Cerebellar nuclear complex (tissue), 1 donor: ENCODE data around the gene NME7.
A peak's percentile ranks its signal among the peaks of the same experiment; 100 is the strongest.
"Not testable (repeated sequence)": the region's sequence is repeated elsewhere in the genome, so short reads cannot be mapped to it uniquely, and the experiment has no call there.

Experiments
- DNase-seq, 2 experiments: peaks; one replicate each; lab custom pipeline; 2025; lab: John Stamatoyannopoulos, UW

Gene NME7, protein sequence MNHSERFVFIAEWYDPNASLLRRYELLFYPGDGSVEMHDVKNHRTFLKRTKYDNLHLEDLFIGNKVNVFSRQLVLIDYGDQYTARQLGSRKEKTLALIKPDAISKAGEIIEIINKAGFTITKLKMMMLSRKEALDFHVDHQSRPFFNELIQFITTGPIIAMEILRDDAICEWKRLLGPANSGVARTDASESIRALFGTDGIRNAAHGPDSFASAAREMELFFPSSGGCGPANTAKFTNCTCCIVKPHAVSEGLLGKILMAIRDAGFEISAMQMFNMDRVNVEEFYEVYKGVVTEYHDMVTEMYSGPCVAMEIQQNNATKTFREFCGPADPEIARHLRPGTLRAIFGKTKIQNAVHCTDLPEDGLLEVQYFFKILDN

DNA sequence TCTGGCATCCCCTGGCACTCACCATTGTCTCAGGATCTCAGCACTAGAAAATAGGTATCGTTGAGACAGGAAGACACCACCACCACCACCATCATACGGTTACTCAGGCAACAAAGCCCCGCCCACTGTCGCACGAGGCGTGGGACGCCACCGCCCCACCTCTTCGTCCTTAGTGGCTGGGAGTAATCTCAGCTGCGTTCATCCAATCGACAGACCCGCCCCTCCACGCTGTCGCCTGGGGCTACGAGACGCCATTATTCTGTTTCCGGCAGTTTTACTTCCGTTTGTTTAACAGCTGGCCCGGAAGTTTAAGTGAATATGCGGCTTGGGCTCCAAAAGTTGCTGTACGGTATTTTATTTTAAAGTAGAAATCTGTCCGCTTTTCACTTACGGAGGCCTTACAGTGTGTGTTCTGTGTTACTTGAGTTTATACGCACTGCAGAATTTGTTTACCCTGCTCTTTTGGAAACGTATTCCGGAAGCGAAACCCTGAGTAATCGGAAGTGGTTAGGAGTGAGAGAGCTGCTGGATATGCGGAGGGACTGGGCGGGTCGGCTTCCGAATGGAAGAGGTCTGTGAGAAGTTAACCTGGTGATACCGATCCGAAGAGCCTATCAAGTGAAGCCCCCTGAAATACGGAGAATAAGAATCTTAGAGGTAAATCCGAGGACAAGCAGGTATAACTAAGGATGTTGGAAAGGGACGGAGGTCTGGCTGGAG lies at the start of gene NME7, which contains the start of gene BLZF1:
Gene NME7 (minus strand): TSS at position 112 of the 720 bp plus-strand sequence. CDS start 87 bp downstream, at position 25.
Gene BLZF1 (plus strand): TSS at position 510 of the 720 bp plus-strand sequence. CDS start 1,328 bp downstream, outside the sequence.
- peak; percentile 72 to 93 for DNase-seq

DNA sequence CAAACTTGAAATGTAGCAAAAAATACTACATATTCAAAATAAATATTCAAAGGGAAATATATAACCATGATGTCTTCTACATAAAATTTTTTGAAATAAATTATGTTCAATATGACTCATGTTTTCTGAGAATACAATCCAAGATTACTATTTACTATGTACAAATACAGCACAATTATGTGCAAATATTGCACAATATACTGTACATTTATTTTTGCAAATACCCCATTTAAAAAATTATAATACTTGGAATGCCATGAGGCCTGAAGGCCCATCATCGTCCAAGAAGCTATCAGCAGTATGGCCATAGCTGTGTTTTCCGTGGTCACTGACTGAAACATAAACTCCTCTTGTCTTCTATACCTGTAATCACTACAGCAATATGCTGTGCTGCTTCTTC lies 47.4 kb upstream of the NME7 start:
- DNase-seq: no peak

GRCh38 chr1:169408340-169408739 lies 40.7 kb upstream of the NME7 start:
- DNase-seq: not testable (repeated sequence)

DNA sequence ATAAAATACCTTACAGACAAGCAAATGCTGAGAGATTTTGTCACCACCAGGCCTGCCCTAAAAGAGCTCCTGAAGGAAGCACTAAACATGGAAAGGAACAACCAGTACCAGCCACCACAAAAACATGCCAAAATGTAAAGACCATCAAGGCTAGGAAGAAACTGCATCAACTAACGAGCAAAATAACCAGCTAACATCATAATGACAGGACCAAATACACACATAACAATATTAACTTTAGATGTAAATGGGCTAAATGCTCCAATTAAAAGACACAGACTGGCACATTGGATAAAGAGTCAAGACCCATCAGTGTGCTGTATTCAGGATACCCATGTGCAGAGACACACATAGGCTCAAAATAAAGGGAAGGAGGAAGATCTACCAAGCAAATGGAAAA lies 35.0 kb upstream of the NME7 start:
- DNase-seq: not testable (repeated sequence)

DNA sequence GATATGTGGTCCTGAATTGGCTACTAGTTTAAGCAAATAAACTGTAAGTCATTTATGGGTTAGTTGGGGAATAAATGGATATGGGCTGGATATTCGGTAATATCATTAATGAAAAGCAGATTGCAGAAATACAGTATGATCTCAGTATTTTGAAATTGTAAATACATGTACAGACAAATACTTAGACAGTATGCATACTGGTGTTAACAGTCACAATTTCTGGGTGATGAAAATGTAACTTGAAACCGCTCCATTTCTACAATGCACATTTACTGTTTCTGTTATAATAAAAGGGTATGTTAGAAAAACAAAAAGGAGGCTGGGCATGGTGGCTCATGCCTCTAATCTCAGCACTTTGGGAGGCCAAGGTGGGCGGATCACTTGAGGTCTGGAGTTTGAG lies 28.4 kb upstream of the NME7 start:
- no peak for DNase-seq

- no peak for DNase-seq
Measured at GRCh38 chr1:169392406-169392805, 24.8 kb upstream of the NME7 start.

GRCh38 chr1:169390303-169390702 lies 22.7 kb upstream of the NME7 start:
- no peak for DNase-seq

- no peak for DNase-seq
Measured at GRCh38 chr1:169387399-169387798, 19.8 kb upstream of the NME7 start.

DNA sequence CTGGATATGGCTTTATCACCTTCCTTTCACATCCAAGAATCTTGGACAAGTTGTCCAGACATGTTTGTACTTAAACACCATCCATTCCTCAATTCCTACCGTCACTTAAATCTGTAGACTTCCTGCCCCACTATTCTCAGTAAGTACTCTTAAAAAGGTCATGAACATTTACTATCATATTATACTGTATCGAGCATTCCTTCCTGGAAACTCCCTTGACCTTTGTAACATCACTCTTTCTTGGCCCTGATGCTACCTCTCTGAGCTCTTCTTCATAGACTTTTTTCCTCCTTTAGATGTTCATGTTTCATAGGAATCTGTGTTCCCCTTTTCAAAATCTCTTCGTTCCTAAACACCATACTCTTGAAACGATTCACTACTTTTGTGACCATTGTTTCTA lies 15.9 kb upstream of the NME7 start:
- DNase-seq: no peak

DNA sequence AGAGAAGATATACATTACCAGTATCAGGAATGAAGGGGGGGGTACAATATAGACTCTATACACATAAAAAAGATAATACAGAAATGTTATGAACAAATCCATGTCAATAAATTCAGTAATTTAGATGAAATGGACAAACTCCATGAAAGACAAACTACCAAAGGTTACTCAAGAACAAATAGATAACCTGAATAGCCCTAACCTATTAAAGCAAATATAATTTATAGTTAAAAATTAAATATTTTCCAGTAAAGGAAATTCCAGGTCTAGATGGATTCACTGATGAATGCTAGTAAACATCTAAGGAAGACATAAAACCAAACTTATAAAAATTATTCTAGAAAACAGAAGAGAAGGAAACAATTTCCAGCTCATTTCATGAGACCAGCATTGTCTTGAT lies 13.6 kb upstream of the NME7 start:
- DNase-seq: no peak

GRCh38 chr1:169371404-169371803 lies 3.8 kb upstream of the NME7 start:
- DNase-seq: no peak

DNA sequence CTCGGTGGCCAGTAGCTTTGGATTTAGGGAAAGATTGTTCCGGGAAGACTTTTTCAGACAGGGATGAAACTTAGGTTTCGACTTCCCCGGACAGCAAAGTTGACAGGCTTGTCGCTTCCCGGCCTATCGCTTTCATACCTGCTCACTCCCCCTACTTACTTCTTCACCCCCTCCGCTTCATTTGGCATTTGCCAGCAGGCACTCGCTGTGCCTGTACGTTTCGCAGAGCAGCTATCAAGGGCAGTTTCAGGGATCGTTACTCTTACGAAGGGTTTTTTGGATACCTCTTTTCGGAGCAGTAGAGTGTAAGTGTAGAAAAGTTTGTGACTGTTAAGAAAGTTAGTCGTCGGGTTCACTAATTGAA lies 791 bp upstream of the NME7 start:
- DNase-seq: no peak

GRCh38 chr1:169367096-169367685 lies 406 bp downstream of the NME7 start:
- DNase-seq: no peak

DNA sequence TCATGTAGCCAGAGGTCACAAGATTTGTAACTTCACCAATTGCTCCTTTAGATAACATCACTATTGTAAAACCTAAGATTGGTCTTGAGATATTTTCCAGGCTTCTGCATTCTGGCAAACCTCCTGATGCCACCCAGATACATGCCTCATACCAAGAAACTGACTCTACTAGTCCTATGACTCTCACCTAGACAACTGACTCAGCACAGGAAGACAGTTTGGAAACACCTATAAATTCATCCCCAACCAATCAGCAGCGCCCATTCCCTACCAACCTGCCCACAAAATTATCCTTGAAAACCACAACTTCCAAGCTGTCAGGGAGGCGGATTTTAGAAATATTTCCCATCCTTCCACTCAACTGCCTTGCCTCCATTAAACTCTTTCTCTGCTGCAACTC lies 2.6 kb downstream of the NME7 start:
- DNase-seq: no peak

DNA sequence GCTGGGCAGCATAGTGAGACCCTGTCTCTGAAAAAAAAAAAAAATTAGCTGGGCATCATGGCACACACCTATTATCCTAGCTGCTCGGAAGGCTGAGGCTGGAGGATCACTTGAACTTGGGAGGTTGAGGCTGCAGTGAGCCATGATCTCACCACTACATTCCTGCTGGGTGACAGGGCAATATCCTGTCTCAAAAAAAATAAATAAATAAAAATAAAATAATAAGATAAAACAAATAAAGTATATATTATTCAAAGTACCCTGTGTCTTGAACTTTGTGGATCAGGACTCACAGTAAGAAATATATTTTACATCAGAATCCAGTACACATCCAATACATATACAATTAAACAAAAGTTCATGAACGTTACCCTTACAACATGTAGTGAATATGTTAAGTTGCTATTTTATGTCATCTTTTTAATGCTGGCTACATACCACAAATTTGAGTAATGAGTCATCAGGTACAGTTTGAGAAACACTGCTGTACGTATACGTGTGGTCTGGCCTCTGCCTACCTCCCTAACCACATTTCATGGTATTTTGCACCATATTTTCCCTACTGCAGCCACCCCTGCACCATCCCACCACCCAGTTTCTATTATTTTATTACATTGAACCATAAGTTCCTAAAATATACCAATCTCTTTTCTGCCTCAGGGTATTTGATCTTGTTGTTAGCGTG lies 4.4 kb downstream of the NME7 start:
- no peak for DNase-seq

- DNase-seq: no peak
Measured at GRCh38 chr1:169361281-169361680, 6.3 kb downstream of the NME7 start.

- no peak for DNase-seq
Measured at GRCh38 chr1:169360415-169360814, 7.2 kb downstream of the NME7 start.

DNA sequence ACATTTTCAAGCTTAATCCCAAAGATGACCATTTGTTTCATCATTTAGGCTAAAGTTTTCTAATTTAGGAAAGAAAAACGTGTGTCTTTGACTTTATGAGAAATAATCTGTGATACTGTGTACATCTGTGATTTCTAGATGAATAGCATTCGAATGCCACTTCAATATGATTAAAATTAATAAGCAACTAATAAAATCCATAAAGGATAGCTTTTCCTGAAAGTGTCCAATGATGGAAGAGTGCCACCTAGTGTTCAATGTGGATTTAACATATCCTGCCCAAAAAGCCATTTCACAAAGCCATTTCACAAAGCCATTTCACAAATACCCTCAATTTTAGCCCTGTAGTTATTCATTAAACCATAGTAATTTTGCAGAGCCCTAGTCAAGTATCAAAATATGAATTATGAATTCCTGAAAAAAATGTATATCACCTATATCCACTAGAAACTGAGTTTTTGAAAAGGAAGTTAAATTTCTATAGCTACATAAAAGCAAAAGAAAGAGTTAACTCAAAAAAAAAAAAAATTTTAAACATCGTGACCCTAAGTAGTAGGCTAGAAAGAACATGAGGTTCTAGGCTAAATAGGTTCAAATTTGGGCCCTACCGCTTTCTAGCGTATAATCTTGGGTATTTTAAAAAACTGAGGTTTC lies 19.1 kb downstream of the NME7 start:
- peak in 1 of 2 experiments; percentile 3 for DNase-seq

DNA sequence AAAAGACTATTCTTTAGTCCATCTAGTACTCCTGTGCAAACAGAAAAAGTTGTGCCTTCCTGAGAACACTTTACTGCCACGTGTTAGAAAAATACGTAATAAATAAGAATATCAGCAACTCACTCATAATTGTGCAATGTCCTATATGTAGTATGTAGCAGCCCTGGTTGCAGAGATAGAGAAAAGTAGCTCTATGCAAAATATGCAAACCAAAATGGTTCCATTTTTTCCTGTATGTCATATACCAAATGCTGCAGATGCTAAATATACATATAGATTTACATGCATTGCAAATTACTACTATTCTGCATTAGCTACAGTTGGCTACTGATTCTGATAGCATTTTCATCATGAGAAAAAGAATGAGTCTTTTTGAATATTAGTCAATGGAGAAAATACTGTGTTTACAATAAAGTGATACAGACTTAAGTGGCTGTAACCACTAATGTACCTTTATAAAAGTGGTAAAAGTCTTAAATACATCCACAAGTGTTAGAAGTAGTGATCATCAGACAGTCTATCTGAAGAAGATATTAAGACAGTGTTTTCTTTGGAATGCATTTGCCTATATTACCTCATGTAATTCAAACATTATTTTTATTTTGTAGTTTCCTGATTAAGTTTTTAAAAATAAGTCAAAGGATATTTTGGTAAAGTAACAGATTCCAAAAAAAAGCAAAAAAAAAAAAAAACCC lies 19.8 kb downstream of the NME7 start:
- DNase-seq: no peak

GRCh38 chr1:169346036-169346589 lies 21.5 kb downstream of the NME7 start:
- no peak for DNase-seq

GRCh38 chr1:169345511-169345910 lies 22.1 kb downstream of the NME7 start:
- no peak for DNase-seq
